Liver (tissue), 9 donors: ENCODE results near the gene ARFGAP1. TPM values are rescaled to one million over a fixed set of nuclear protein-coding genes. Genes with fewer than 3 reads are reported as not detected.

ENCODE experiments used
- DNase-seq: peaks from one replicate; pipeline ENCODE4 v3.0.0-alpha.2; 2017; ENCODE audit warnings: low spot score
- H3K27ac ChIP-seq, 2 donors: one replicate each; pipeline ENCODE4 v1.7.0; 2013; ENCODE audit warnings: inconsistent platforms in 2 of 2, low read length in 2 of 2, control low read depth in 1 of 2, low read depth in 1 of 2, mild to moderate bottlenecking in 1 of 2
- H3K27me3 ChIP-seq, 4 donors: one replicate each; pipeline versions ENCODE4 v1.6.1 to v1.7.0; 2013; ENCODE audit warnings: low read length in 3 of 4, inconsistent platforms in 1 of 4, mild to moderate bottlenecking in 1 of 4, moderate library complexity in 1 of 4; ENCODE audit not compliant: control insufficient read depth in 4 of 4, insufficient read depth in 4 of 4
- H3K36me3 ChIP-seq, 4 donors: one replicate each; pipeline versions ENCODE4 v1.6.1 to v1.7.0; 2013; ENCODE audit warnings: low read length in 3 of 4, mild to moderate bottlenecking in 3 of 4, low read depth in 1 of 4, moderate library complexity in 1 of 4; ENCODE audit not compliant: control insufficient read depth in 4 of 4, insufficient read depth in 3 of 4
- H3K4me1 ChIP-seq, 4 donors: one replicate each; pipeline versions ENCODE4 v1.6.1 to v1.7.0; 2013; ENCODE audit warnings: low read length in 3 of 4, mild to moderate bottlenecking in 3 of 4, moderate library complexity in 1 of 4; ENCODE audit not compliant: control insufficient read depth in 4 of 4, insufficient read depth in 4 of 4
- H3K4me3 ChIP-seq, 3 donors: one replicate each; pipeline versions ENCODE4 v1.6.1 to v1.7.0; 2013; ENCODE audit warnings: low read length in 3 of 3, control low read depth in 1 of 3, low read depth in 1 of 3, mild to moderate bottlenecking in 1 of 3
- H3K9ac ChIP-seq, 2 donors: one replicate each; pipeline ENCODE4 v1.7.0; 2013; ENCODE audit warnings: low read length in 2 of 2, mild to moderate bottlenecking in 2 of 2, moderate library complexity in 2 of 2, control low read depth in 1 of 2, low read depth in 1 of 2
- H3K9me3 ChIP-seq, 4 donors: one replicate each; pipeline versions ENCODE4 v1.6.1 to v1.7.0; 2013; ENCODE audit warnings: low read length in 3 of 4; ENCODE audit not compliant: control insufficient read depth in 4 of 4
- FOXA2 ChIP-seq: IDR thresholded peaks from 2 replicates; pipeline ENCODE4 v1.6.1; 2016; ENCODE audit warnings: antibody characterized with exemption
- MAX ChIP-seq: IDR thresholded peaks from 2 replicates; pipeline ENCODE4 v1.6.1; 2016; ENCODE audit warnings: antibody characterized with exemption
- NR2F2 ChIP-seq: IDR thresholded peaks from 2 replicates; pipeline ENCODE4 v1.6.1; 2016; ENCODE audit warnings: antibody characterized with exemption
- REST ChIP-seq: IDR thresholded peaks from 2 replicates; pipeline ENCODE4 v1.6.1; 2016; ENCODE audit warnings: antibody characterized with exemption, mild to moderate bottlenecking
- RXRA ChIP-seq, 2 donors: IDR thresholded peaks; 2 replicates each; pipeline ENCODE4 v1.6.1; 2017 to 2018; ENCODE audit warnings: antibody characterized with exemption in 2 of 2, mild to moderate bottlenecking in 1 of 2
- TAF1 ChIP-seq: conservative IDR thresholded peaks from 2 replicates; pipeline ENCODE4 v1.6.1; 2016; ENCODE audit warnings: antibody characterized with exemption, mild to moderate bottlenecking
- ZBTB33 ChIP-seq: IDR thresholded peaks from 2 replicates; pipeline ENCODE4 v1.6.1; 2016; ENCODE audit warnings: antibody characterized with exemption
- WGBS: extraction: QIAGEN DNeasy Blood & Tissue Kit; methylation state at CpG from one replicate; pipeline ENCODE4 v1.1.7; 2013; 5-methylcytosine and 5-hydroxymethylcytosine counted together
- polyA plus RNA-seq, 2 donors: library from polyadenylated mRNA; stranded (reverse) in 1 of 2; unstranded in 1 of 2; fragments of 200-250 nt in 1 of 2; fragments of >200 nt in 1 of 2; fragmentation: Nextera tagmentation in 1 of 2; extraction: Ambion mirVana in 1 of 2; gene quantifications; one replicate each; pipeline versions ENCODE4 v1.2.1 to v1.2.3, GENCODE V29; 2013 to 2015
- total RNA-seq, 2 donors: library from RNA; depleted of rRNA; stranded (reverse); fragments of >200 nt; gene quantifications; one replicate each; pipeline ENCODE4 v1.2.3, GENCODE V29; 2014
- TF ChIP-seq, protein P1 (sequence below): IDR thresholded peaks from 2 replicates; pipeline ENCODE4 v1.6.1; 2016; ENCODE audit warnings: antibody characterized with exemption
- donor health status: healthy.
- donor health status: healthy.
- donor health status: healthy.
- donor health status: healthy.
- donor health status: healthy.

ARFGAP1 gene
- total and polyA plus RNA-seq, 4 donors = 11.2 to 29.7 (median 21.8) TPM

DNA sequence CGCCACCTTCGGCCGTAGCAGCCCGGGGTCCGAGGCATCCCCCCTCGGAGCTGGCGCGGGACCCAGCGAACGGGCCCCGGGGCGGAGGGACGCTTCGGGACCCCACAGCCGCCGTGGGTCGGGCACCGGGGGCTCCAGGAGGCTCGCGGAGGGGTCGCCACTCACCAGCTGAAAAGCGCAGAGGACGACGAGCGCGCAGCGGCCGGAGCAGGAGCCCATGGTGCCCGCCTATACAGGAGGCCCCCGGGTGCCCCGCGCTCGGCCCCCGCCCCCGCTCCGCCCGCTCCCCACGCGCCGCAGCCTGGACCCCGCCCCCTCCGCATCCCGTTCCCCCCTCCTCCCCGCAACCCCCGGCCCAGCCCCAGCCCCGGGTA lies 18.4 kb upstream of the ARFGAP1 start, which contains the start of gene NKAIN4:
TSS of gene NKAIN4 (minus strand) at position 232 of the 374 bp plus-strand sequence. CDS start at position 219, 13 bp downstream.
- Histone ChIP-seq H3K36me3 (no peaks in the 10 kb centered on the region), H3K27ac (no peak within 1 kb of the TSS), H3K9ac (no peak within 1 kb of the TSS), H3K4me1 (peaks cover 0 to 12% (median 2%) of the 10 kb centered on the region in 4 donors), H3K27me3 (peaks cover under 1 to 17% (median 6%) of the 10 kb centered on the region in 4 donors), H3K9me3 (no peaks in the 10 kb centered on the region), H3K4me3 (peak within 1 kb of the TSS in 1 of 3 donors; percentile 25)
- 2% methylated on average over 46 of the region's 46 CpGs for WGBS
- no peak for DNase-seq
- no peak for TF ChIP-seq TAF1
- no peak for TF ChIP-seq RXRA (IDR thresholded peaks at IDR 0.05)
- no peak for TF ChIP-seq REST
- TF ChIP-seq, protein P1, sequence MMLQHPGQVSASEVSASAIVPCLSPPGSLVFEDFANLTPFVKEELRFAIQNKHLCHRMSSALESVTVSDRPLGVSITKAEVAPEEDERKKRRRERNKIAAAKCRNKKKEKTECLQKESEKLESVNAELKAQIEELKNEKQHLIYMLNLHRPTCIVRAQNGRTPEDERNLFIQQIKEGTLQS = no peak
- TF ChIP-seq NR2F2 = no peak
- no peak for TF ChIP-seq FOXA2

DNA sequence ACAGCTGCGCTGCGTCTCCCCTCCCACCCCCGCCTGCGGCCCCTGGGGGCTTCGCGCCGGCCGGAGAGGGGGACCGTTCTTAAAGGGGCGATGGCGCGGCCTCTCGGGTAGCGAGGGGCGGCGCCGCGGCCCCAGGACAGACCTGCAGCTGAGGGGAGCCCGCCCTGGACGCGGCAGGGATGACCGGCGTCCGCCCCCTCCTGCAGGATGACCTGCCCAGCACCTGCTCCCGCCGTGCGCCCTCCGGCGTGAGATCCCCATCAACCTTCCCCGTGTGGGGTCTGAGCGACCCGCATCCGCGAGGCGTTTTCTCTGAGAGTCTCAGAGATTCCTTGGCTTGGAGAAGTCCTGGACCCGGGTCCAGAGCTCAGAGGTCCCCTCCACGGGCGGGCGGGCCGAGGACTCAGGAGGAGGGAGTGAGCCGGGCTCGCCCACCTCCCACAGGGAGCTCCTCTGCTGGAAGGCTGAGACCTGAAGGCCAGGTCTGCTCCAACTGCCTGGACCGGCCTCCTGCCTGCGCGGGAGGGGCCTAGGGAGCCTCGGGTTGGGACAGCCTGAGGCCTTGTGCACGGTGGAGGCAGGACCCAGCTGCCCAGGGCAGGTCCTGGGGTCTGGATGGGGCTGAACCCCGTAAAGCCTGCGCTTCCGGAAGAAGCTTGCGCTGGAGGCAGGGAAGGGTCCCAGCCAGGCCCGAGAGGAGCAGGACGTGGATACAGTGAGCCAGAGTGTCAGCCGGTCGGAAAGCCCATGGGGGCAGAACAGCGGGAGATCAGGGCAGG lies 17.8 kb upstream of the ARFGAP1 start:
- Histone ChIP-seq H3K36me3 (no peaks in the 10 kb centered on the region), H3K27me3 (peaks cover 0 to 15% (median 6%) of the 10 kb centered on the region in 4 donors), H3K27ac (no peak overlapping the region), H3K4me1 (peaks cover 0 to 12% (median 2%) of the 10 kb centered on the region in 4 donors), H3K4me3 (no peak overlapping the region), H3K9ac (no peak overlapping the region), H3K9me3 (no peaks in the 10 kb centered on the region)
- no peak for DNase-seq
- TF ChIP-seq NR2F2 = no peak
- WGBS = 9% methylated on average over 56 of the region's 56 CpGs

GRCh38 chr20:63255931-63256704 lies 16.5 kb upstream of the ARFGAP1 start:
- H3K27me3 ChIP-seq = peaks cover 0 to 13% (median 6%) of the 10 kb centered on the region in 4 donors
- no peak overlapping the region for H3K9ac ChIP-seq
- DNase-seq = no peak
- TF ChIP-seq MAX (no peak), ZBTB33 (no peak)
- H3K4me3 ChIP-seq = no peak overlapping the region
- H3K4me1 ChIP-seq = peaks cover 0 to 12% (median 2%) of the 10 kb centered on the region in 4 donors
- H3K36me3 ChIP-seq = no peaks in the 10 kb centered on the region
- H3K9me3 ChIP-seq = no peaks in the 10 kb centered on the region
- H3K27ac ChIP-seq = no peak overlapping the region
- 54% methylated on average over 31 of the region's 31 CpGs for WGBS
